Measurements from ENCODE around the gene RGPD6. TPM values are rescaled to one million over a fixed set of nuclear protein-coding genes. Genes with fewer than 3 reads are reported as not detected.
A peak's percentile ranks its signal among the peaks of the same experiment; 100 is the strongest.
"Not testable (repeated sequence)": the region's sequence is repeated elsewhere in the genome, so short reads cannot be mapped to it uniquely, and the experiment has no call there.

RGPD6 gene
- total and polyA plus RNA-seq, 4 donors: 7.8 to 79.1 (median 27.1) TPM

GRCh38 chr2:110603917-110604591 is 27.0 kb upstream of the RGPD6 start:
- DNase-seq; ATAC-seq (ENCODE audit: low FRiP score); H3K36me3 ChIP-seq (ENCODE audit: control insufficient read depth in 1 of 2, insufficient read depth in 2 of 2, low read length in 1 of 2); H3K9me3 ChIP-seq (ENCODE audit: control insufficient read depth, low read length); H3K27me3 ChIP-seq (ENCODE audit: control insufficient read depth in 1 of 2, insufficient read depth in 2 of 2, low read length in 1 of 2); intact Hi-C loops (cut with DNase I); H3K4me3 ChIP-seq (ENCODE audit: low read length in 2 of 2); H3K27ac ChIP-seq (ENCODE audit: low read depth in 1 of 2, low read length in 2 of 2); H3K4me1 ChIP-seq (ENCODE audit: control insufficient read depth in 1 of 2, insufficient read depth in 2 of 2, low read length in 2 of 2): not testable (repeated sequence)
- no CpG with 5 or more reads among the region's 8 CpGs for WGBS, 2 donors

- not testable (repeated sequence) for ATAC-seq (ENCODE audit: low FRiP score); H3K9me3 ChIP-seq (ENCODE audit: control insufficient read depth, low read length)
These were observed 25.1 kb upstream of the RGPD6 start for GRCh38 chr2:110602139-110602538.

DNA sequence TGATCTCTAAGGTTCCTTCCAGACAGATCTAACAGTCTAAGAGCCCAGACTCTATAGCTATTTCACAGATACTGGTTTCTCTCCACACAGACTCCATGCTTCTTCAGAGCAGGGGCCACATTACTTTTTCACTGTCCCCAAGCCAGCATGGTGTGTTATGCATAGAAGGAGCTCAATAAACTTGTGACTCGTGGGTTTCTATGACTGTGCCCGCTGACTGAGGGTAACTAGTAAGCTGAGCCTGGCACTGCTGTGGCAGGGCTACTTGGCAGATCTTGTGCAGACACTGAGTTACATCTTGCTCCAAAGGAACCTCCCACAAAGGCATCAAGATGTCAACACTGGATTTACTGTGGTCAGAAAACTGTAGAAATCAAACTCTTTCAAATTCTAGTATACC is 15.0 kb upstream of the RGPD6 start:
- ATAC-seq (ENCODE audit: low FRiP score); H3K27me3 ChIP-seq (ENCODE audit: control insufficient read depth in 1 of 2, insufficient read depth in 2 of 2, low read length in 1 of 2); H3K9me3 ChIP-seq (ENCODE audit: control insufficient read depth, low read length); intact Hi-C loops (cut with DNase I); DNase-seq; H3K36me3 ChIP-seq (ENCODE audit: control insufficient read depth in 1 of 2, insufficient read depth in 2 of 2, low read length in 1 of 2); H3K4me3 ChIP-seq (ENCODE audit: low read length in 2 of 2); H3K27ac ChIP-seq (ENCODE audit: low read depth in 1 of 2, low read length in 2 of 2); H3K4me1 ChIP-seq (ENCODE audit: control insufficient read depth in 1 of 2, insufficient read depth in 2 of 2, low read length in 2 of 2): not testable (repeated sequence)
- no CpG with 5 or more reads among the region's 2 CpGs for WGBS, 2 donors

More at GRCh38 chr2:110602139-110602538, 25.1 kb upstream of the RGPD6 start:
- H3K27me3 ChIP-seq (ENCODE audit: control insufficient read depth in 1 of 2, insufficient read depth in 2 of 2, low read length in 1 of 2); H3K36me3 ChIP-seq (ENCODE audit: control insufficient read depth in 1 of 2, insufficient read depth in 2 of 2, low read length in 1 of 2); H3K27ac ChIP-seq (ENCODE audit: low read depth in 1 of 2, low read length in 2 of 2); intact Hi-C loops (cut with DNase I); H3K4me3 ChIP-seq (ENCODE audit: low read length in 2 of 2); H3K4me1 ChIP-seq (ENCODE audit: control insufficient read depth in 1 of 2, insufficient read depth in 2 of 2, low read length in 2 of 2); DNase-seq: not testable (repeated sequence)
- WGBS, 2 donors: 97 to 99% methylated on average over 5 of the region's 9 CpGs

DNA sequence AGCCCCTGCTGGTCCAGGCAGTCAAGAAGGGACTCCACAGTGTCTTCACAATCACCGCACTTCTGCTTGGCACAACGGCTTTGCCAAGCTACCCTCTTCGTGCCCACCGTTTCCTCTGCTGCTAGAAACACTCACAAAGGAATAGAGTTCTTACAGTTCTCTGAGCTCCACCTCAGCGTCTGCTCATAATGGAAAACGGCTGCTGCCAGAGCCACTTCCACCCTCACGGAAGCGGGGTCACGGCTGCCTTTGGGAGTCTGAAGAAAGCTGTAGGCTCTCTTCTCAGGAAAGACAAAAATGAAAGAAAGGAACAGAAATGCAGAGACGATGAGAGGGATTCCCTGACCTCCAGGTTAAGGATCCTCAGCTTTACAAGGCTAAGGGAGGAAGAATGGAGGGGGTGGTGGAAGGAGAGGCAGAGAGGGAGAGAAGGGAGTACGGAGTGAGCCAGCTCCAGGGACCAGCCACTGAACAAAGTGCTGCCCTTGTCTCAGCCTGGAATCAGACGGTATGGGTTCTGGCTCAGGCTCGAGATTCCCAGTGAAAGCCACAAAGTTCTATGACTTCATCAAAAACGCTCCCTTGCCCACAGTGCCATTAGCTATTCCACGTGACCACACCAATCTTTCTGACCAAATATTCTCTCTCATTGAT is 12.8 kb upstream of the RGPD6 start:
- H3K27ac ChIP-seq (ENCODE audit: low read depth in 1 of 2, low read length in 2 of 2); H3K4me3 ChIP-seq (ENCODE audit: low read length in 2 of 2); intact Hi-C loops (cut with DNase I); DNase-seq; H3K9me3 ChIP-seq (ENCODE audit: control insufficient read depth, low read length); H3K36me3 ChIP-seq (ENCODE audit: control insufficient read depth in 1 of 2, insufficient read depth in 2 of 2, low read length in 1 of 2); H3K27me3 ChIP-seq (ENCODE audit: control insufficient read depth in 1 of 2, insufficient read depth in 2 of 2, low read length in 1 of 2); ATAC-seq (ENCODE audit: low FRiP score); H3K4me1 ChIP-seq (ENCODE audit: control insufficient read depth in 1 of 2, insufficient read depth in 2 of 2, low read length in 2 of 2): not testable (repeated sequence)
- no CpG with 5 or more reads among the region's 15 CpGs for WGBS, 2 donors

DNA sequence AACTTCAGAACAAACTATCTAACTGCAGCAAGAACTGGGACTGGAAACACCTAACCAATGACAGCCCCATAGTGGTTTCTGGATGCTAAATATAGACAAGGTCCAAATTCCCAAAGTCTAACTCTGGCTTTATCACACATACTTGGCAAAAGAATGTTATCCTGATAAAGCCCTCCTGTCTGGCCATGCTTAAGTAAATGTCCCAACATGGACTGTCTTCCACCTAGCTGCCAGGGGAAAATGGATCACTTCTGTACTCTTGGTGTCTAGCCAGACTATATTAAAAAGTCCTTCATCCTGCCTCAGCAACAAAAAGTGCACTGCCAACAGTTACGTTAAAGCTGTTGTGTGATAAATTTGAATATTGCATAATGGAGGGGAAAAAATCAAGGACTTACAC is 11.5 kb upstream of the RGPD6 start:
- H3K27me3 ChIP-seq (ENCODE audit: control insufficient read depth in 1 of 2, insufficient read depth in 2 of 2, low read length in 1 of 2); H3K36me3 ChIP-seq (ENCODE audit: control insufficient read depth in 1 of 2, insufficient read depth in 2 of 2, low read length in 1 of 2); DNase-seq; H3K27ac ChIP-seq (ENCODE audit: low read depth in 1 of 2, low read length in 2 of 2); intact Hi-C loops (cut with DNase I); H3K4me1 ChIP-seq (ENCODE audit: control insufficient read depth in 1 of 2, insufficient read depth in 2 of 2, low read length in 2 of 2); H3K4me3 ChIP-seq (ENCODE audit: low read length in 2 of 2); H3K9me3 ChIP-seq (ENCODE audit: control insufficient read depth, low read length); ATAC-seq (ENCODE audit: low FRiP score): not testable (repeated sequence)
- WGBS, 2 donors: no CpG with 5 or more reads among the region's 1 CpG

DNA sequence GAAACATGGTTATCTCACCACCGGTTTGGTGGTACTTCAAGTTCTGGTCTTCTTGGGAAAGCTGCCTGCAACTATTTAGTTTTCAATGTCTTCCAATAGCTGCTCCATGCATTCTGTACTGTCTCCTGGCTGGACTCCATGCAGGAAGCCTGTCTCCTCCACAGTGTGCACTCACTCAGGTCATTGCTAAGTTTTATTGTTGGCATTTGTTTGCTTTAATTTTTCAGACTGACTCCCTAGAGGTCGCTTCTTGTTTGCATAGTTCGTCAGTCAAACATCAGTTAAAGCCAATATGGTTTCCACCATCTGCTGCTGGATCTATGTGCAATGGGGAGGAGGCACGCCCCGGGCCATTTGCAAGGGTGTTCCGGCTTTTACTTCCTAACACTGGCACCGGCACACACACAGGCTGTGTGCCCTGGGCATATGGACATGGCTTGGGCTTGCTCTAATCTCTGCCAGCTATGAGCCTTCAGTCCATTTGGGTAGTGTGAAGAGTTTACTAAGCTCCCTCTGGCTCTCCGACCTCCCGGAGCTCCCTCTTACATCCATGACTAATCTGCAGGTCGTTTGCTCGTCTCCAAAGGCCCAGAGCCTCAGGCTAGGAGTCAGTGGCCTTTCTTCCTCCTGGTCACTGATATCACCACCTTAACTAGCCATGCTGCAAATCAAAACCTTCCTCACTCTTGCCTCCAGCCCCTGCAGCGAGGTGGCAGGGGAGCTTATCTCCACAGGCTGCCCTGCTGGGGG is 2.4 kb upstream of the RGPD6 start:
- H3K4me1 ChIP-seq (ENCODE audit: control insufficient read depth in 1 of 2, insufficient read depth in 2 of 2, low read length in 2 of 2); H3K9me3 ChIP-seq (ENCODE audit: control insufficient read depth, low read length); H3K27me3 ChIP-seq (ENCODE audit: control insufficient read depth in 1 of 2, insufficient read depth in 2 of 2, low read length in 1 of 2); H3K4me3 ChIP-seq (ENCODE audit: low read length in 2 of 2); intact Hi-C loops (cut with DNase I); H3K27ac ChIP-seq (ENCODE audit: low read depth in 1 of 2, low read length in 2 of 2); DNase-seq; H3K36me3 ChIP-seq (ENCODE audit: control insufficient read depth in 1 of 2, insufficient read depth in 2 of 2, low read length in 1 of 2); ATAC-seq (ENCODE audit: low FRiP score): not testable (repeated sequence)
- WGBS, 2 donors: no CpG with 5 or more reads among the region's 12 CpGs

- ATAC-seq (ENCODE audit: low FRiP score); intact Hi-C loops (cut with DNase I): not testable (repeated sequence)
These were observed 1.4 kb upstream of the RGPD6 start for GRCh38 chr2:110578429-110578828.

GRCh38 chr2:110499755-110500377 is 77.2 kb downstream of the RGPD6 start:
- H3K4me1 ChIP-seq (ENCODE audit: control insufficient read depth in 1 of 2, insufficient read depth in 2 of 2, low read length in 2 of 2); H3K9me3 ChIP-seq (ENCODE audit: control insufficient read depth, low read length); H3K36me3 ChIP-seq (ENCODE audit: control insufficient read depth in 1 of 2, insufficient read depth in 2 of 2, low read length in 1 of 2); H3K27ac ChIP-seq (ENCODE audit: low read depth in 1 of 2, low read length in 2 of 2); H3K27me3 ChIP-seq (ENCODE audit: control insufficient read depth in 1 of 2, insufficient read depth in 2 of 2, low read length in 1 of 2); H3K4me3 ChIP-seq (ENCODE audit: low read length in 2 of 2); intact Hi-C loops (cut with DNase I); DNase-seq: not testable (repeated sequence)
- ATAC-seq (ENCODE audit: low FRiP score): peak; percentile 63
- WGBS, 2 donors: no CpG with 5 or more reads among the region's 8 CpGs

More at GRCh38 chr2:110578429-110578828, 1.4 kb upstream of the RGPD6 start:
- no CpG with 5 or more reads among the region's 1 CpG for WGBS, 2 donors
- not testable (repeated sequence) for H3K27ac ChIP-seq (ENCODE audit: low read depth in 1 of 2, low read length in 2 of 2); DNase-seq; H3K27me3 ChIP-seq (ENCODE audit: control insufficient read depth in 1 of 2, insufficient read depth in 2 of 2, low read length in 1 of 2); H3K4me1 ChIP-seq (ENCODE audit: control insufficient read depth in 1 of 2, insufficient read depth in 2 of 2, low read length in 2 of 2); H3K36me3 ChIP-seq (ENCODE audit: control insufficient read depth in 1 of 2, insufficient read depth in 2 of 2, low read length in 1 of 2); H3K4me3 ChIP-seq (ENCODE audit: low read length in 2 of 2); H3K9me3 ChIP-seq (ENCODE audit: control insufficient read depth, low read length)
